BJ (cell line): ENCODE measurements around the gene ATP5F1E. TPM values are rescaled to one million over a fixed set of nuclear protein-coding genes. Genes with fewer than 3 reads are reported as not detected.

Experiments used
- CTCF ChIA-PET: fragments of 350-600 bp; formaldehyde crosslinking; extraction: SDS; loops from one replicate; lab custom pipeline; 2021; ENCODE audit warnings: antibody characterized with exemption, inconsistent platforms; lab: Yijun Ruan, JAX
- POLR2A ChIA-PET: fragments of 300-600 bp; sonication (Branson Sonifier 250); formaldehyde crosslinking; extraction: SDS; loops from one replicate; lab custom pipeline; 2021; ENCODE audit warnings: antibody characterized with exemption; lab: Charles Lee
- DNase-seq: peaks from one replicate; pipeline ENCODE4 v3.0.0-alpha.2; 2011; ENCODE audit warnings: low read depth
- H3K27me3 ChIP-seq: 2 replicates; pipeline ENCODE4 v1.6.0; 2011; ENCODE audit warnings: low read length; ENCODE audit not compliant: control insufficient read depth, insufficient read depth
- H3K36me3 ChIP-seq: 2 replicates; pipeline ENCODE4 v1.5.1; 2011; ENCODE audit warnings: low read length; ENCODE audit not compliant: control insufficient read depth, insufficient read depth
- H3K4me3 ChIP-seq: 2 replicates; pipeline ENCODE4 v1.5.1; 2011; ENCODE audit warnings: low read depth, mild to moderate bottlenecking, control low read depth, low read length
- CTCF ChIP-seq: IDR thresholded peaks from 2 replicates; pipeline ENCODE4 v1.5.1; 2011; ENCODE audit warnings: low read depth, mild to moderate bottlenecking, control low read depth, inconsistent platforms, low read length, moderate library complexity; ENCODE audit not compliant: insufficient read depth
- polyA plus RNA-seq: library from polyadenylated mRNA; depleted of rRNA; stranded (reverse); fragments of >200 nt; gene quantifications from 2 replicates; pipeline ENCODE4 v1.2.3, GENCODE V29; 2011

The ATP5F1E gene
- polyA plus RNA-seq, 1 experiment = 54.5 TPM

- ChIA-PET CTCF (interaction anchor here (1.0 to 1.2 kb wide), 2 partner anchors 14 to 146 kb away, joined by 3 read pairs; partner anchors contain the start of gene ATP5F1E), POLR2A (no interaction called here)
- no peak for TF ChIP-seq CTCF
- no peak overlapping the region for H3K4me3 ChIP-seq
- no peaks in the 10 kb centered on the region for H3K27me3 ChIP-seq
- no peak for DNase-seq
- no peaks in the 10 kb centered on the region; the same call in 1 of the 2 replicates for H3K36me3 ChIP-seq
Measured at GRCh38 chr20:59017493-59018231, 14.5 kb downstream of the ATP5F1E start.

- no peak for DNase-seq
- ChIA-PET POLR2A (no interaction called here), CTCF (interaction anchor here (1.0 to 1.2 kb wide), 2 partner anchors 15 to 145 kb away, joined by 3 read pairs; partner anchors contain the start of gene ATP5F1E)
- TF ChIP-seq CTCF = no peak
- no peak overlapping the region for H3K4me3 ChIP-seq
- H3K36me3 ChIP-seq = no peaks in the 10 kb centered on the region; the same call in 1 of the 2 replicates
- no peaks in the 10 kb centered on the region for H3K27me3 ChIP-seq
Measured at GRCh38 chr20:59016795-59017492, 15.2 kb downstream of the ATP5F1E start.

- Histone ChIP-seq H3K27me3 (no peaks in the 10 kb centered on the region), H3K36me3 (no peaks in the 10 kb centered on the region; the same call in 1 of the 2 replicates), H3K4me3 (no peak overlapping the region)
- TF ChIP-seq CTCF = no peak
- no peak for DNase-seq
- ChIA-PET CTCF (interaction anchor here (0.8 to 1.2 kb wide), 2 partner anchors 8 to 16 kb away, joined by 3 to 4 read pairs; partner anchors contain the start of gene ATP5F1E), POLR2A (no interaction called here)
Measured at GRCh38 chr20:59015812-59016711, 16.1 kb downstream of the ATP5F1E start.

- H3K36me3 ChIP-seq = no peaks in the 10 kb centered on the region; the same call in 1 of the 2 replicates
- H3K27me3 ChIP-seq = no peaks in the 10 kb centered on the region
- ChIA-PET POLR2A (no interaction called here), CTCF (interaction anchor here (0.8 kb wide), 1 partner anchor 9 kb away, joined by 4 read pairs; no protein-coding TSS in a partner anchor)
- H3K4me3 ChIP-seq = no peak overlapping the region
- TF ChIP-seq CTCF = no peak
- no peak for DNase-seq
Measured at GRCh38 chr20:59015411-59015810, 16.7 kb downstream of the ATP5F1E start.
